Activated CD8-positive, alpha-beta T cell treated with anti-CD3 and anti-CD28 coated beads, Interleukin-2, amount 10 ng/mL, durations not matched to agents 7 days and 5 days (primary cell): Measurements from ENCODE around the gene CCDC88B. TPM values are rescaled to one million over a fixed set of nuclear protein-coding genes. Genes with fewer than 3 reads are reported as not detected.
A peak's percentile ranks its signal among the peaks of the same experiment; 100 is the strongest.

Experiments used
- ATAC-seq: fragments of 150-1000 bp; cut with Tn5 transposase; one replicate; pipeline ENCODE4 v1.10.0; 2021; ENCODE audit warnings: moderate library complexity
- CTCF ChIA-PET: fragments of 350-600 bp; sonication (Branson Sonifier 250); formaldehyde crosslinking; loops from one replicate; lab custom pipeline; 2021; ENCODE audit warnings: antibody characterized with exemption; lab: Charles Lee
- POLR2A ChIA-PET: fragments of 350-600 bp; sonication (Branson Sonifier 250); formaldehyde crosslinking; loops from one replicate; lab custom pipeline; 2021; ENCODE audit warnings: antibody characterized with exemption; lab: Charles Lee
- DNase-seq: peaks from one replicate; pipeline ENCODE4 v3.0.0-alpha.2; 2020
- H3K27ac Mint-ChIP-seq: one replicate; pipeline ENCODE4 v1.8.0; 2021; ENCODE audit warnings: mild to moderate bottlenecking, mixed read lengths
- H3K27me3 Mint-ChIP-seq: one replicate; pipeline ENCODE4 v1.8.0; 2021; ENCODE audit warnings: low read depth, mixed read lengths
- H3K36me3 Mint-ChIP-seq: one replicate; pipeline ENCODE4 v1.8.0; 2021; ENCODE audit warnings: low read depth, mixed read lengths
- H3K4me1 Mint-ChIP-seq: one replicate; pipeline ENCODE4 v1.8.0; 2021; ENCODE audit warnings: low read depth, mixed read lengths
- H3K4me3 Mint-ChIP-seq: one replicate; pipeline ENCODE4 v1.8.0; 2021; ENCODE audit warnings: mild to moderate bottlenecking, mixed read lengths
- H3K9me3 Mint-ChIP-seq: one replicate; pipeline ENCODE4 v1.8.0; 2022; ENCODE audit warnings: mixed read lengths; ENCODE audit not compliant: insufficient read depth
- total RNA-seq, 2 experiments: library from RNA; stranded (reverse); gene quantifications; one replicate each; pipeline ENCODE4 v1.2.3, GENCODE V29; 2021

The CCDC88B gene
- 100 to 1,000 TPM; 127 TPM for total RNA-seq

- Mint-ChIP-seq H3K9me3 (no peaks in the 10 kb centered on the region), H3K27me3 (no peaks in the 10 kb centered on the region), H3K36me3 (peaks cover 38% of the 10 kb centered on the region), H3K4me3 (peak within 1 kb of the TSS; percentile 80), H3K4me1 (peaks cover 53% of the 10 kb centered on the region), H3K27ac (peak within 1 kb of the TSS; percentile 91)
- peak; percentile 80 for ATAC-seq
- peak; percentile 91 for DNase-seq
- POLR2A ChIA-PET = interaction anchor here (0.6 to 4.3 kb wide), 11 partner anchors 8 to 567 kb away, joined by 3 to 37 read pairs (median 4); partner anchors contain the start of genes PRDX5 and TRMT112
- CTCF ChIA-PET = interaction anchor here (1.3 to 5.3 kb wide), 5 partner anchors 9 to 99 kb away, joined by 3 to 47 read pairs (median 9); partner anchors contain the start of genes FKBP2, PRDX5 and TRMT112
Observed at GRCh38 chr11:64339754-64340408, at the start of gene CCDC88B. CCDC88B (plus strand) TSS chr11:64340204; CDS start chr11:64340267, 63 bp downstream.

GRCh38 chr11:64290352-64291261 lies 49.4 kb upstream of the CCDC88B start:
- H3K4me1 Mint-ChIP-seq = peaks cover 22% of the 10 kb centered on the region
- POLR2A ChIA-PET = interaction anchor here (0.6 to 1.2 kb wide), 2 partner anchors 14 to 1504 kb away, joined by 3 read pairs; no protein-coding TSS in a partner anchor
- ATAC-seq (no peak), DNase-seq (no peak)
- CTCF ChIA-PET = interaction anchor here (1.4 to 8.6 kb wide), 2 partner anchors 12 to 86 kb away, joined by 7 to 118 read pairs; partner anchors contain the start of genes CATSPERZ and ESRRA
- peaks cover 41% of the 10 kb centered on the region for H3K27me3 Mint-ChIP-seq
- no peaks in the 10 kb centered on the region for H3K9me3 Mint-ChIP-seq
- H3K27ac Mint-ChIP-seq = no peak overlapping the region
- H3K4me3 Mint-ChIP-seq = no peak overlapping the region
- peaks cover 2% of the 10 kb centered on the region for H3K36me3 Mint-ChIP-seq

GRCh38 chr11:64291262-64291751 lies 48.7 kb upstream of the CCDC88B start, which contains the start of gene KCNK4:
KCNK4 (plus strand) TSS chr11:64291302; CDS start chr11:64293019, 1,717 bp downstream.
- peaks cover 48% of the 10 kb centered on the region for H3K27me3 Mint-ChIP-seq

GRCh38 chr11:64291752-64292459 lies 48.1 kb upstream of the CCDC88B start:
- no peak overlapping the region for H3K4me3 Mint-ChIP-seq
- CTCF ChIA-PET = no interaction called here
- POLR2A ChIA-PET = interaction anchor here (0.9 to 1.3 kb wide), 4 partner anchors 20 to 106 kb away, joined by 3 read pairs; partner anchors contain the start of genes FERMT3 and STIP1
- peaks cover 54% of the 10 kb centered on the region for H3K27me3 Mint-ChIP-seq
- no peaks in the 10 kb centered on the region for H3K9me3 Mint-ChIP-seq
- no peak overlapping the region for H3K27ac Mint-ChIP-seq
- H3K4me1 Mint-ChIP-seq = peaks cover 14% of the 10 kb centered on the region
- H3K36me3 Mint-ChIP-seq = peaks cover 2% of the 10 kb centered on the region
- DNase-seq = no peak
- ATAC-seq = peak; percentile 57

More at GRCh38 chr11:64291262-64291751, 48.7 kb upstream of the CCDC88B start, which contains the start of gene KCNK4:
- Mint-ChIP-seq H3K27ac (no peak within 1 kb of the TSS), H3K4me3 (no peak within 1 kb of the TSS), H3K36me3 (peaks cover 2% of the 10 kb centered on the region), H3K4me1 (peaks cover 20% of the 10 kb centered on the region), H3K9me3 (no peaks in the 10 kb centered on the region)
- POLR2A ChIA-PET = no interaction called here
- DNase-seq = no peak
- CTCF ChIA-PET = no interaction called here
- no peak for ATAC-seq

- Mint-ChIP-seq H3K36me3 (peaks cover 2% of the 10 kb centered on the region), H3K4me3 (no peak overlapping the region), H3K9me3 (no peaks in the 10 kb centered on the region), H3K27me3 (peaks cover 62% of the 10 kb centered on the region), H3K27ac (no peak overlapping the region), H3K4me1 (peaks cover 17% of the 10 kb centered on the region)
- ChIA-PET POLR2A (interaction anchor here (0.8 to 1.3 kb wide), 5 partner anchors 11 to 107 kb away, joined by 3 to 4 read pairs (median 3); partner anchors contain the start of genes FERMT3 and STIP1), CTCF (interaction anchor here (4.1 kb wide), 1 partner anchor 11 kb away, joined by 21 read pairs; the partner anchor contains the start of gene ESRRA)
- peak; percentile 6 for ATAC-seq
- no peak for DNase-seq
Observed at GRCh38 chr11:64292460-64293254, 47.3 kb upstream of the CCDC88B start.

GRCh38 chr11:64294774-64295173 lies 45.2 kb upstream of the CCDC88B start:
- ChIA-PET POLR2A (interaction anchor here (0.6 to 0.7 kb wide), 2 partner anchors 50 to 65 kb away, joined by 3 to 8 read pairs; no protein-coding TSS in a partner anchor), CTCF (interaction anchor here (4.1 kb wide), 1 partner anchor 9 kb away, joined by 21 read pairs; the partner anchor contains the start of gene ESRRA)
- peaks cover 2% of the 10 kb centered on the region for H3K36me3 Mint-ChIP-seq
- no peaks in the 10 kb centered on the region for H3K9me3 Mint-ChIP-seq
- no peak overlapping the region for H3K4me3 Mint-ChIP-seq
- ATAC-seq (no peak), DNase-seq (no peak)
- peaks cover 81% of the 10 kb centered on the region for H3K27me3 Mint-ChIP-seq
- H3K4me1 Mint-ChIP-seq = peaks cover 22% of the 10 kb centered on the region
- H3K27ac Mint-ChIP-seq = no peak overlapping the region

GRCh38 chr11:64295760-64296159 lies 44.2 kb upstream of the CCDC88B start:
- no peak overlapping the region for H3K27ac Mint-ChIP-seq
- no peaks in the 10 kb centered on the region for H3K9me3 Mint-ChIP-seq

GRCh38 chr11:64296236-64296635 lies 43.8 kb upstream of the CCDC88B start:
- H3K27me3 Mint-ChIP-seq = peaks cover 82% of the 10 kb centered on the region
- ChIA-PET POLR2A (interaction anchor here (1.1 kb wide), 1 partner anchor 11 kb away, joined by 5 read pairs; the partner anchor contains the start of gene GPR137), CTCF (interaction anchor here (1.2 to 4.1 kb wide), 3 partner anchors 8 to 151 kb away, joined by 3 to 21 read pairs (median 3); partner anchors contain the start of gene ESRRA)
- H3K4me1 Mint-ChIP-seq = peaks cover 26% of the 10 kb centered on the region
- no peak for DNase-seq
- ATAC-seq = no peak
- H3K9me3 Mint-ChIP-seq = no peaks in the 10 kb centered on the region
- no peak overlapping the region for H3K4me3 Mint-ChIP-seq
- no peaks in the 10 kb centered on the region for H3K36me3 Mint-ChIP-seq
- no peak overlapping the region for H3K27ac Mint-ChIP-seq

More at GRCh38 chr11:64295760-64296159, 44.2 kb upstream of the CCDC88B start:
- ChIA-PET CTCF (interaction anchor here (1.2 to 4.1 kb wide), 3 partner anchors 8 to 150 kb away, joined by 3 to 21 read pairs (median 3); partner anchors contain the start of gene ESRRA), POLR2A (no interaction called here)
- peaks cover 25% of the 10 kb centered on the region for H3K4me1 Mint-ChIP-seq
- H3K27me3 Mint-ChIP-seq = peaks cover 83% of the 10 kb centered on the region
- DNase-seq (no peak), ATAC-seq (no peak)
- peaks cover under 1% of the 10 kb centered on the region for H3K36me3 Mint-ChIP-seq
- H3K4me3 Mint-ChIP-seq = no peak overlapping the region

- H3K27me3 Mint-ChIP-seq = peaks cover 82% of the 10 kb centered on the region
- no peak overlapping the region for H3K27ac Mint-ChIP-seq
- ChIA-PET CTCF (interaction anchor here (1.0 to 4.1 kb wide), 4 partner anchors 7 to 151 kb away, joined by 3 to 21 read pairs (median 3); partner anchors contain the start of genes ESRRA and FERMT3), POLR2A (interaction anchor here (0.8 to 1.1 kb wide), 2 partner anchors 12 to 90 kb away, joined by 3 to 5 read pairs; partner anchors contain the start of gene GPR137)
- peaks cover 29% of the 10 kb centered on the region for H3K4me1 Mint-ChIP-seq
- H3K36me3 Mint-ChIP-seq = no peaks in the 10 kb centered on the region
- DNase-seq (no peak), ATAC-seq (no peak)
- H3K9me3 Mint-ChIP-seq = no peaks in the 10 kb centered on the region
- H3K4me3 Mint-ChIP-seq = no peak overlapping the region
Observed at GRCh38 chr11:64296830-64297698, 42.9 kb upstream of the CCDC88B start.
